Suprapubic skin (tissue), 4 donors: Measurements from ENCODE around the gene MKKS. TPM values are rescaled to one million over a fixed set of nuclear protein-coding genes. Genes with fewer than 3 reads are reported as not detected.

Experiments
- DNase-seq, 2 donors: peaks; one replicate each; pipeline ENCODE4 v3.0.0-alpha.2; 2019; ENCODE audit warnings: low spot score in 2 of 2
- H3K27ac ChIP-seq: fragments of 200-600 bp; sonication (generic); one replicate; pipeline ENCODE4 v1.5.1; 2019
- H3K27me3 ChIP-seq: fragments of 200-600 bp; sonication (generic); one replicate; pipeline ENCODE4 v1.5.1; 2019
- H3K36me3 ChIP-seq: fragments of 200-600 bp; sonication (generic); one replicate; pipeline ENCODE4 v1.5.1; 2019
- H3K4me1 ChIP-seq: fragments of 200-600 bp; sonication (generic); one replicate; pipeline ENCODE4 v1.5.1; 2019
- H3K4me3 ChIP-seq: fragments of 200-600 bp; sonication (generic); one replicate; pipeline ENCODE4 v1.5.1; 2019; ENCODE audit warnings: mild to moderate bottlenecking
- H3K9me3 ChIP-seq: fragments of 200-600 bp; sonication (generic); one replicate; pipeline ENCODE4 v1.5.1; 2019
- EP300 ChIP-seq: sonication (generic); formaldehyde crosslinking; IDR thresholded peaks from one replicate; pipeline ENCODE4 v1.6.1; 2017; ENCODE audit warnings: antibody characterized with exemption
- POLR2A ChIP-seq, 2 donors: fragments of 450-650 bp; IDR thresholded peaks; one replicate each; pipeline ENCODE4 v1.6.1; 2017; ENCODE audit warnings: antibody characterized with exemption in 2 of 2, mild to moderate bottlenecking in 2 of 2, moderate library complexity in 2 of 2
- POLR2AphosphoS5 ChIP-seq, 3 donors: sonication (generic); formaldehyde crosslinking; IDR thresholded peaks; one replicate each; pipeline ENCODE4 v1.6.1; 2017; ENCODE audit warnings: antibody characterized with exemption in 3 of 3
- WGBS: methylation state at CpG from one replicate; pipeline ENCODE4 v1.1.5; 2018; 5-methylcytosine and 5-hydroxymethylcytosine counted together
- total RNA-seq, 4 donors: library from RNA; depleted of rRNA; stranded (reverse); fragments of >200 nt; gene quantifications; one replicate each; pipeline ENCODE4 v1.1.0, GENCODE V29; 2016
- TF ChIP-seq, protein P1 (sequence below), 2 donors: fragments of 200-600 bp in 1 of 2; fragments of 450-650 bp in 1 of 2; sonication (generic) in 1 of 2; IDR thresholded peaks; one replicate each; pipeline ENCODE4 v1.5.1; 2016 to 2019; ENCODE audit warnings: antibody characterized with exemption in 2 of 2, mild to moderate bottlenecking in 1 of 2, moderate library complexity in 1 of 2

MKKS gene
- total RNA-seq, 4 donors from 2014 or later, result 8.7 to 11.2 (median 9.6) TPM

DNA sequence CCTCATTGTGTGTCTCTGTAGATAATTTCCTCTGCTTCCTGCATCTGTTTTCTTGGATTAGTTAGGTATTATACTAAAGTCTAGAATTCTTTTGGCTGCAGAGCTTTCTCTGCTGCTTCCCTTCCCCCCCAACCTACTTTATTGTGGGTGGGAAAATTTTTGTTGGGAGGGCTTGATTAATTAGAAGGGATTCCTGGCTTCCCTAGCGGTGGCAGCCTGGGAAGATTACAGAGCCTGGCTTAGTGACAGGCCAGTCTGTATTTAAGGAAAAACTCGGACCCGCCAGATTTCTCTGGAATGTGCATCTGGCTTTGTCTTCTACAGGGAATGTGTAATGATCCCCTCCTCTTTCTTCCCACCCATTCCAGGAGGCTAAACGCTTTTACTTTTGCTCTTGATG, 32.3 kb upstream of the MKKS start:
- H3K36me3 ChIP-seq, result no peaks in the 10 kb centered on the region
- H3K27ac ChIP-seq, result no peak overlapping the region
- H3K4me3 ChIP-seq, result no peak overlapping the region
- peaks cover 29% of the 10 kb centered on the region for H3K4me1 ChIP-seq
- DNase-seq, result no peak
- no peaks in the 10 kb centered on the region for H3K9me3 ChIP-seq
- no peak for TF ChIP-seq EP300
- 41% methylated on average over 4 of the region's 4 CpGs for WGBS
- H3K27me3 ChIP-seq, result no peaks in the 10 kb centered on the region

DNA sequence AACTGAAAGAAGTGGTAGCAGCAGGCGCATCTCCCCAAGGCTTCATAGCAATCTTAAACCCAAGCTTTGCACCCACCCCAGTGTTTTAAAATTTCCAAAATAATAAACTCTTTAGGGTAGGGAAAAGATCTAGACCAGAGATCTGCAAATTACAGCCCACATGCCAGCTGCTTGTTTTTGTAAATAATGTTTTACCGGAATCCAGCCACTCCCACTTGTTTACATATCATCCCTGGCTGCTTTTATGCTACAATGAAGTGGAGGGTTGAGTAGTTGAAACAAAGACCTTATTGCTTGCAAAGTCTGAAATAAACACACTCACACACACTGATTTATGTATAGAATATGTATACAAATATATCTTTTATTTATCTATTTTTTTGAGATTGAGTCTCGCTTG, 31.1 kb upstream of the MKKS start:
- Histone ChIP-seq H3K4me1 (peaks cover 28% of the 10 kb centered on the region), H3K27ac (no peak overlapping the region), H3K9me3 (no peaks in the 10 kb centered on the region), H3K36me3 (no peaks in the 10 kb centered on the region), H3K4me3 (no peak overlapping the region), H3K27me3 (no peaks in the 10 kb centered on the region)
- DNase-seq, result no peak
- 90% methylated on average over 3 of the region's 3 CpGs for WGBS
- TF ChIP-seq POLR2AphosphoS5 (IDR thresholded peaks at IDR 0.05) (no peak), EP300 (no peak), POLR2A (IDR thresholded peaks at IDR 0.05) (no peak)
- TF ChIP-seq, protein P1, sequence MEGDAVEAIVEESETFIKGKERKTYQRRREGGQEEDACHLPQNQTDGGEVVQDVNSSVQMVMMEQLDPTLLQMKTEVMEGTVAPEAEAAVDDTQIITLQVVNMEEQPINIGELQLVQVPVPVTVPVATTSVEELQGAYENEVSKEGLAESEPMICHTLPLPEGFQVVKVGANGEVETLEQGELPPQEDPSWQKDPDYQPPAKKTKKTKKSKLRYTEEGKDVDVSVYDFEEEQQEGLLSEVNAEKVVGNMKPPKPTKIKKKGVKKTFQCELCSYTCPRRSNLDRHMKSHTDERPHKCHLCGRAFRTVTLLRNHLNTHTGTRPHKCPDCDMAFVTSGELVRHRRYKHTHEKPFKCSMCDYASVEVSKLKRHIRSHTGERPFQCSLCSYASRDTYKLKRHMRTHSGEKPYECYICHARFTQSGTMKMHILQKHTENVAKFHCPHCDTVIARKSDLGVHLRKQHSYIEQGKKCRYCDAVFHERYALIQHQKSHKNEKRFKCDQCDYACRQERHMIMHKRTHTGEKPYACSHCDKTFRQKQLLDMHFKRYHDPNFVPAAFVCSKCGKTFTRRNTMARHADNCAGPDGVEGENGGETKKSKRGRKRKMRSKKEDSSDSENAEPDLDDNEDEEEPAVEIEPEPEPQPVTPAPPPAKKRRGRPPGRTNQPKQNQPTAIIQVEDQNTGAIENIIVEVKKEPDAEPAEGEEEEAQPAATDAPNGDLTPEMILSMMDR (IDR thresholded peaks at IDR 0.05), result no peak

DNA sequence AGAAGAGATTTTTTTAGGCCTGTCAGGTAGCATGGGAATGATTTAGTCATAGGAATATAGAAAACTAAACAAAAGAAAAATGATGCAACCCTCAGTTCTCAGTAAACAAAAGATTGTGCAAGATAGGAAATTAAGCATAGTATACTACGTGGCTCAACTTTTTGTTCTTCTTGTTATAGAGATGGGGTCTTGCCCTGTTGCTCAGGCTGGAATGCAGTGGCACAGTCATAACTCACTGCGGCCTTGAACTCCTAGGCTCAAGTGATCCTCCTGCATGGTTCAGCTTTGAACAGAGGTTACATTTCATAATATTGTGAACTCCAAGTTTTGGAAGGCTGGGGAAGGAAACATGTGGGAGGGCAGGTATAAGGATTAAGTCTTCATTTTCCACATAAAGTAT, 29.6 kb upstream of the MKKS start:
- Histone ChIP-seq H3K27me3 (no peaks in the 10 kb centered on the region), H3K4me1 (peaks cover 17% of the 10 kb centered on the region), H3K9me3 (no peaks in the 10 kb centered on the region), H3K27ac (no peak overlapping the region), H3K4me3 (no peak overlapping the region), H3K36me3 (no peaks in the 10 kb centered on the region)
- 85% methylated on average over 2 of the region's 2 CpGs for WGBS
- no peak for DNase-seq
- TF ChIP-seq EP300, result no peak
- TF ChIP-seq, protein P1 (IDR thresholded peaks at IDR 0.05), result no peak

DNA sequence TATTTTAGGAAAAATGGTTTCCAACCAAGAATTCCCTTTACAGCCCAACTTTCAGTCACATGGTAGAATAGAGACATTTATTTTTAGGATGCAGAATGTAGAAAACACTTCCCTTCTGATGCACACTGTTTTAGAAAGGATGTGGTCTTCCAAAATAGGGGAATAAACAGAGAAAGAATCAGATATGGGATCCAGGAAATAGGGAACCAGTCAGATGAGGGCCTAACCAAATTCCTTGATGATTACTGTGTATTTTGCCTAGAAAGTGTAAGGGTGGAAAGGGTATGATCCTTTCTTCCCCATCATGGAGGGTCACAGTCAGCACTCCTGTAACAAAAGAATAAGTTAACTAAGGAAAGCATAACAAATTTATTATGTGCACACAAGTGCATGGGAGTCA, 28.5 kb upstream of the MKKS start:
- Histone ChIP-seq H3K4me3 (no peak overlapping the region), H3K27me3 (no peaks in the 10 kb centered on the region), H3K27ac (no peak overlapping the region), H3K9me3 (no peaks in the 10 kb centered on the region), H3K36me3 (no peaks in the 10 kb centered on the region), H3K4me1 (peaks cover 9% of the 10 kb centered on the region)
- DNase-seq, result no peak
- TF ChIP-seq POLR2A (IDR thresholded peaks at IDR 0.05) (no peak), POLR2AphosphoS5 (IDR thresholded peaks at IDR 0.05) (no peak), EP300 (no peak)
- TF ChIP-seq, protein P1 (IDR thresholded peaks at IDR 0.05), result no peak

DNA sequence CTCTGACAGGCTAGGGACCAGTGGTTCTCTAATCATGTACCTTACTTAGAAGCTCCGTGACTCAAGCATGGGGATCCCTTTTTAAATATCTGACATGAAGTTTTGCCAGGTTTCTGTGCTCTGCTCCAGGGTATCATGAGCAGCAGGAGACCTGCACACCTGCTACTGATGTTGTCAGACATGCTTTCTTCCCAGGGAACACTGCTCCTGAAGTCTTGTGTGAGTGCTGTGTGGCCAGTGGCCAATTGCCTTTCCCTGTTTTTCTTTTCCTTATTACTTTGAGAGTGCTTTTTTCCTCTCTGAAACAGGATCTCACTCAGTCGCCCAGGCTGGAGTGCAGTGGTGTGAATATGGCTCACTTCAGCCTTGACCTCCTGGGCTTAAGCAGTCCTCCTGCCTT, 27.5 kb upstream of the MKKS start:
- H3K36me3 ChIP-seq, result no peaks in the 10 kb centered on the region
- 86% methylated on average over 2 of the region's 2 CpGs for WGBS

More for the DNA sequence above, 27.5 kb upstream of the MKKS start:
- Histone ChIP-seq H3K27me3 (no peaks in the 10 kb centered on the region), H3K9me3 (no peaks in the 10 kb centered on the region), H3K4me3 (no peak overlapping the region), H3K27ac (no peak overlapping the region), H3K4me1 (peaks cover under 1% of the 10 kb centered on the region)
- no peak for DNase-seq
- no peak for TF ChIP-seq POLR2AphosphoS5 (IDR thresholded peaks at IDR 0.05)
- no peak for TF ChIP-seq POLR2A (IDR thresholded peaks at IDR 0.05)
- TF ChIP-seq EP300, result no peak
- TF ChIP-seq, protein P1 (IDR thresholded peaks at IDR 0.05), result no peak
